ENCODE results near the gene SELENOI.

SELENOI gene

GRCh38 chr2:26399771-26400376 is 53.9 kb downstream of the SELENOI start:
- ChIA-PET CTCF (no interaction called here), POLR2A (no interaction called here)
- no peak for DNase-seq (ENCODE audit: extremely low spot score)
- TF ChIP-seq ZNF384 (IDR thresholded peaks at IDR 0.05) (no peak), LEF1 (IDR thresholded peaks at IDR 0.05; ENCODE audit: borderline replicate concordance) (no peak), FOXM1 (IDR thresholded peaks at IDR 0.05; ENCODE audit: borderline replicate concordance) (no peak), ELF4 (IDR thresholded peaks at IDR 0.05) (no peak), SUZ12 (IDR thresholded peaks at IDR 0.05) (no peak), HDGF (IDR thresholded peaks at IDR 0.05; ENCODE audit: borderline replicate concordance) (no peak), SP1 (IDR thresholded peaks at IDR 0.05) (no peak), ARNT (IDR thresholded peaks at IDR 0.05) (no peak), FOXK2 (IDR thresholded peaks at IDR 0.05) (no peak), BHLHE40 (IDR thresholded peaks at IDR 0.05; ENCODE audit: borderline replicate concordance) (no peak), NFRKB (IDR thresholded peaks at IDR 0.05) (no peak), FOXA1 (IDR thresholded peaks at IDR 0.05) (no peak), L3MBTL2 (conservative IDR thresholded peaks at IDR 0.05) (no peak), CTBP1 (IDR thresholded peaks at IDR 0.05; ENCODE audit: borderline replicate concordance) (no peak), TARDBP (IDR thresholded peaks at IDR 0.05) (no peak)
- TF ChIP-seq, protein P1, sequence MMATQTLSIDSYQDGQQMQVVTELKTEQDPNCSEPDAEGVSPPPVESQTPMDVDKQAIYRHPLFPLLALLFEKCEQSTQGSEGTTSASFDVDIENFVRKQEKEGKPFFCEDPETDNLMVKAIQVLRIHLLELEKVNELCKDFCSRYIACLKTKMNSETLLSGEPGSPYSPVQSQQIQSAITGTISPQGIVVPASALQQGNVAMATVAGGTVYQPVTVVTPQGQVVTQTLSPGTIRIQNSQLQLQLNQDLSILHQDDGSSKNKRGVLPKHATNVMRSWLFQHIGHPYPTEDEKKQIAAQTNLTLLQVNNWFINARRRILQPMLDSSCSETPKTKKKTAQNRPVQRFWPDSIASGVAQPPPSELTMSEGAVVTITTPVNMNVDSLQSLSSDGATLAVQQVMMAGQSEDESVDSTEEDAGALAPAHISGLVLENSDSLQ (IDR thresholded peaks at IDR 0.05), result no peak

GRCh38 chr2:26400723-26401122 is 54.8 kb downstream of the SELENOI start:
- DNase-seq (ENCODE audit: extremely low spot score), result no peak
- TF ChIP-seq CTBP1 (IDR thresholded peaks at IDR 0.05; ENCODE audit: borderline replicate concordance), result no peak
- TF ChIP-seq FOXK2 (IDR thresholded peaks at IDR 0.05), result no peak
- TF ChIP-seq SP1 (IDR thresholded peaks at IDR 0.05), result no peak
- no peak for TF ChIP-seq ELF4 (IDR thresholded peaks at IDR 0.05)
- no peak for TF ChIP-seq L3MBTL2 (conservative IDR thresholded peaks at IDR 0.05)
- TF ChIP-seq HDGF (IDR thresholded peaks at IDR 0.05; ENCODE audit: borderline replicate concordance), result no peak
- no peak for TF ChIP-seq NFRKB (IDR thresholded peaks at IDR 0.05)
- TF ChIP-seq LEF1 (IDR thresholded peaks at IDR 0.05; ENCODE audit: borderline replicate concordance), result no peak
- no peak for TF ChIP-seq TARDBP (IDR thresholded peaks at IDR 0.05)
- ChIA-PET CTCF (no interaction called here), POLR2A (interaction anchor here (1.0 kb wide), 1 partner anchor 55 kb away, joined by 3 read pairs; the partner anchor contains the start of gene SELENOI)

DNA sequence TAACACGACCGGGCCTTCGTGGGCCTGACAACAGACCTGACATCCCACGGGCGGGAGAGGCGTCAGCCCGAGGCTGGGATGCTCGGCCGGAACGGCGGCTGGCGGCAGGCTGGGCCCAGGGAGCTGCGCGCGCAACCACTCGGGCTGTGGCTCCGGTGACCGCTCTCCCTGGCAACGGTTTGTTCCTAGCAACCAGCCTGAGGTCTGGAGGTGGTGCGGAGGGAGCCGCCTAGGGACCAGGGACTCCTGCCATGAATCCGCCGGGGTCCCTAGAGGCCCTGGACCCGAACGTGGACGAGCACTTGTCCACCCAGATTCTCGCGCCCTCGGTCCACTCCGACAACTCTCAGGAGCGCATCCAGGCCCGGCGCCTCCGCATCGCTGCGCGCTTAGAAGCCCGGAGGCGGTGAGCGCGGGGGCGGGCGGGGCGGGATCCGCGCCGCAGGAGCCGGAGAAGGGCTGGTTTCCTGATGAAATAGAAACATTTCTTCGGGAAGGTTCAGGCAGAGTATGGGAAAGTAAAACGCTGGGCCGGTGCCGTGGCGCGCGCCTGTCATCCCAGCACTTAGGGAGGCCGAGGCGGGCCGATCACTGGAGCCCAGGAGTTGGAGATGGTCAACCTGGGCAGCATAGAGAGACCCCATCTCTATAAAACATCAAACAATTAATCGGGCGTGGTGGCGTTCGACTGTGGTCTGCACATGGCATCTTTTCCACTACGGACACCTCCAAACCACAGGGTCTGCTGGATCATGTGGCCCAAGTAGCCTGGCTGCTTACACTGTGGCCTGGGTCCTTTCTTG is 56.0 kb downstream of the SELENOI start, which contains the start of gene DRC1:
Gene DRC1, plus strand, starts transcription at position 182 of the 803 bp plus-strand sequence. Its CDS starts 70 bp downstream, at position 252.
- CTCF ChIA-PET, result no interaction called here
- TF ChIP-seq SUZ12 (IDR thresholded peaks at IDR 0.05) (no peak), ARNT (IDR thresholded peaks at IDR 0.05) (no peak), CTBP1 (IDR thresholded peaks at IDR 0.05; ENCODE audit: borderline replicate concordance) (no peak), HDGF (IDR thresholded peaks at IDR 0.05; ENCODE audit: borderline replicate concordance) (no peak), L3MBTL2 (conservative IDR thresholded peaks at IDR 0.05) (no peak), FOXM1 (IDR thresholded peaks at IDR 0.05; ENCODE audit: borderline replicate concordance) (no peak), NFRKB (IDR thresholded peaks at IDR 0.05) (no peak), SP1 (IDR thresholded peaks at IDR 0.05) (no peak)
- TF ChIP-seq, protein P1 (IDR thresholded peaks at IDR 0.05), result no peak
- peak; percentile 95 for DNase-seq (ENCODE audit: extremely low spot score)
- POLR2A ChIA-PET, result no interaction called here

- ChIA-PET POLR2A (no interaction called here), CTCF (no interaction called here)
- TF ChIP-seq BHLHE40 (IDR thresholded peaks at IDR 0.05; ENCODE audit: borderline replicate concordance), result no peak
- TF ChIP-seq SUZ12 (IDR thresholded peaks at IDR 0.05), result no peak
- no peak for TF ChIP-seq ELF4 (IDR thresholded peaks at IDR 0.05)
- TF ChIP-seq FOXM1 (IDR thresholded peaks at IDR 0.05; ENCODE audit: borderline replicate concordance), result no peak
- TF ChIP-seq, protein P1 (IDR thresholded peaks at IDR 0.05), result no peak
- no peak for TF ChIP-seq LEF1 (IDR thresholded peaks at IDR 0.05; ENCODE audit: borderline replicate concordance)
- no peak for TF ChIP-seq ZNF384 (IDR thresholded peaks at IDR 0.05)
- TF ChIP-seq NFRKB (IDR thresholded peaks at IDR 0.05), result no peak
- no peak for TF ChIP-seq FOXA1 (IDR thresholded peaks at IDR 0.05)
- no peak for TF ChIP-seq FOXK2 (IDR thresholded peaks at IDR 0.05)
- TF ChIP-seq CTBP1 (IDR thresholded peaks at IDR 0.05; ENCODE audit: borderline replicate concordance), result no peak
- no peak for TF ChIP-seq TARDBP (IDR thresholded peaks at IDR 0.05)
- no peak for TF ChIP-seq ARNT (IDR thresholded peaks at IDR 0.05)
- no peak for TF ChIP-seq SP1 (IDR thresholded peaks at IDR 0.05)
- no peak for TF ChIP-seq L3MBTL2 (conservative IDR thresholded peaks at IDR 0.05)
- TF ChIP-seq HDGF (IDR thresholded peaks at IDR 0.05; ENCODE audit: borderline replicate concordance), result no peak
- DNase-seq (ENCODE audit: extremely low spot score), result no peak
Measured at GRCh38 chr2:26407526-26407925, 61.6 kb downstream of the SELENOI start.

GRCh38 chr2:26409785-26410184 is 63.8 kb downstream of the SELENOI start:
- ChIA-PET POLR2A (no interaction called here), CTCF (no interaction called here)
- DNase-seq (ENCODE audit: extremely low spot score), result no peak
- TF ChIP-seq LEF1 (IDR thresholded peaks at IDR 0.05; ENCODE audit: borderline replicate concordance) (no peak), NFRKB (IDR thresholded peaks at IDR 0.05) (no peak), HDGF (IDR thresholded peaks at IDR 0.05; ENCODE audit: borderline replicate concordance) (no peak), FOXK2 (IDR thresholded peaks at IDR 0.05) (no peak), FOXM1 (IDR thresholded peaks at IDR 0.05; ENCODE audit: borderline replicate concordance) (no peak), ZNF384 (IDR thresholded peaks at IDR 0.05) (no peak), TARDBP (IDR thresholded peaks at IDR 0.05) (no peak), SUZ12 (IDR thresholded peaks at IDR 0.05) (no peak), BHLHE40 (IDR thresholded peaks at IDR 0.05; ENCODE audit: borderline replicate concordance) (no peak), ELF4 (IDR thresholded peaks at IDR 0.05) (no peak), SP1 (IDR thresholded peaks at IDR 0.05) (no peak), L3MBTL2 (conservative IDR thresholded peaks at IDR 0.05) (no peak), CTBP1 (IDR thresholded peaks at IDR 0.05; ENCODE audit: borderline replicate concordance) (no peak), ARNT (IDR thresholded peaks at IDR 0.05) (no peak), FOXA1 (IDR thresholded peaks at IDR 0.05) (no peak)
- TF ChIP-seq, protein P1 (IDR thresholded peaks at IDR 0.05), result no peak

Data from HEK293T (cell line).